Mammary epithelial cell (primary cell): ENCODE results near the gene UBXN11.

ENCODE experiments used
- EZH2 ChIP-seq: IDR thresholded peaks from 2 replicates; pipeline ENCODE4 v1.6.1; 2012; ENCODE audit warnings: low read length, inconsistent platforms, borderline replicate concordance
- TF ChIP-seq, protein P1 (sequence below), 2 donors: IDR thresholded peaks in 1 of 2; conservative IDR thresholded peaks in 1 of 2; 2 replicates each; pipeline ENCODE4 v1.5.1; 2011 to 2012; ENCODE audit warnings: inconsistent platforms in 2 of 2, low read length in 2 of 2, mild to moderate bottlenecking in 2 of 2, control low read depth in 1 of 2, low read depth in 1 of 2; ENCODE audit not compliant: insufficient read depth in 1 of 2; ENCODE audit errors: extremely low read depth in 1 of 2

DNA sequence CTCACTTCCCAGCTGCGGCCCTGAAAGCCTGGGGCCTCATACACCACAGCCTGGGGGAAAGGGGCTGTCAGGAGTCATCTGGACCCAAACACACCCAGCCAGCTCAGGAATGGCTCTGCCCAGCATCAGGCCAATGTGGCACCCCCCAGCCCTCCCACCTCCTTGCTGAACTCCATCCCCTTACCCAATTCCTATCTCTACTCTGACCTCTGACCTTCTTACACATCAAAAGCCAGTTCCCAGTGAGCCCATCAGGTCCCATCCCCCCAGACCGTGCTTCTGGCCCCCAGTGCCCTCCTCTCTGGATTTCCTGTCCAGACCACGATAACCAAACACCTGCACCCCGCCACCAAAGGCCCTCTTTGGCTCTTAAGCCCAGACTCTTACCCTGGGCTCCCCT, 31.2 kb upstream of the UBXN11 start:
- TF ChIP-seq, protein P1, sequence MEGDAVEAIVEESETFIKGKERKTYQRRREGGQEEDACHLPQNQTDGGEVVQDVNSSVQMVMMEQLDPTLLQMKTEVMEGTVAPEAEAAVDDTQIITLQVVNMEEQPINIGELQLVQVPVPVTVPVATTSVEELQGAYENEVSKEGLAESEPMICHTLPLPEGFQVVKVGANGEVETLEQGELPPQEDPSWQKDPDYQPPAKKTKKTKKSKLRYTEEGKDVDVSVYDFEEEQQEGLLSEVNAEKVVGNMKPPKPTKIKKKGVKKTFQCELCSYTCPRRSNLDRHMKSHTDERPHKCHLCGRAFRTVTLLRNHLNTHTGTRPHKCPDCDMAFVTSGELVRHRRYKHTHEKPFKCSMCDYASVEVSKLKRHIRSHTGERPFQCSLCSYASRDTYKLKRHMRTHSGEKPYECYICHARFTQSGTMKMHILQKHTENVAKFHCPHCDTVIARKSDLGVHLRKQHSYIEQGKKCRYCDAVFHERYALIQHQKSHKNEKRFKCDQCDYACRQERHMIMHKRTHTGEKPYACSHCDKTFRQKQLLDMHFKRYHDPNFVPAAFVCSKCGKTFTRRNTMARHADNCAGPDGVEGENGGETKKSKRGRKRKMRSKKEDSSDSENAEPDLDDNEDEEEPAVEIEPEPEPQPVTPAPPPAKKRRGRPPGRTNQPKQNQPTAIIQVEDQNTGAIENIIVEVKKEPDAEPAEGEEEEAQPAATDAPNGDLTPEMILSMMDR (conservative IDR thresholded peaks at IDR 0.05 in 1 of 2, IDR thresholded peaks at IDR 0.05 in 1 of 2; ENCODE audit: extremely low read depth in 1 of 2, insufficient read depth in 1 of 2, low read depth in 1 of 2, low read length in 2 of 2) = no peak
- no peak for TF ChIP-seq EZH2
